Fibroblast of villous mesenchyme (primary cell): ENCODE results near the gene FAM151B. TPM values are rescaled to one million over a fixed set of nuclear protein-coding genes. Genes with fewer than 3 reads are reported as not detected.
"Not testable (repeated sequence)": the region's sequence is repeated elsewhere in the genome, so short reads cannot be mapped to it uniquely, and the experiment has no call there.

Experiments used
- DNase-seq: peaks from one replicate; pipeline ENCODE4 v3.0.0-alpha.2; 2010; ENCODE audit warnings: low read depth
- H3K4me3 ChIP-seq: 2 replicates; pipeline ENCODE4 v1.5.1; 2011; ENCODE audit warnings: low read depth, mild to moderate bottlenecking, low read length
- CTCF ChIP-seq: IDR thresholded peaks from 2 replicates; pipeline ENCODE4 v1.5.1; 2012; ENCODE audit warnings: low read depth, mild to moderate bottlenecking, low read length; ENCODE audit not compliant: insufficient read depth
- total RNA-seq: library from RNA; depleted of rRNA; stranded (reverse); fragments of >200 nt; gene quantifications from 2 replicates; pipeline ENCODE4 v1.2.3, GENCODE V29; 2012

FAM151B gene
- total RNA-seq, 1 donor = 8.6 TPM

- no peak overlapping the region for H3K4me3 ChIP-seq
- TF ChIP-seq CTCF = no peak
- DNase-seq = no peak
Measured at GRCh38 chr5:80579050-80579449, 91.2 kb downstream of the FAM151B start.

GRCh38 chr5:80580291-80580690, 92.4 kb downstream of the FAM151B start:
- not testable (repeated sequence) for DNase-seq, H3K4me3 ChIP-seq

GRCh38 chr5:80584770-80585169, 96.9 kb downstream of the FAM151B start:
- H3K4me3 ChIP-seq = no peak overlapping the region
- no peak for TF ChIP-seq CTCF
- no peak for DNase-seq

- no peak for DNase-seq
- H3K4me3 ChIP-seq = no peak overlapping the region
- TF ChIP-seq CTCF = no peak
Measured at GRCh38 chr5:80588858-80589540, 101.1 kb downstream of the FAM151B start.

GRCh38 chr5:80590766-80591165, 102.9 kb downstream of the FAM151B start:
- no peak for DNase-seq
- no peak for TF ChIP-seq CTCF

GRCh38 chr5:80591352-80591751, 103.5 kb downstream of the FAM151B start:
- no peak for TF ChIP-seq CTCF
- DNase-seq = no peak

More at GRCh38 chr5:80590766-80591165, 102.9 kb downstream of the FAM151B start:
- no peak overlapping the region for H3K4me3 ChIP-seq

GRCh38 chr5:80592105-80592504, 104.2 kb downstream of the FAM151B start:
- DNase-seq = no peak
- no peak overlapping the region for H3K4me3 ChIP-seq
- TF ChIP-seq CTCF = no peak

More at GRCh38 chr5:80591352-80591751, 103.5 kb downstream of the FAM151B start:
- H3K4me3 ChIP-seq = no peak overlapping the region

Other genes starting within 250 kb of the FAM151B start
- gene SERINC5, start 232.1 kb upstream of the FAM151B start, total RNA-seq = 13.8 and 15.5 TPM in 2 replicates
- gene SPZ1, start 168.1 kb upstream of the FAM151B start, total RNA-seq = not detected in 2 replicates
- 28.3 and 40.6 TPM in 2 replicates for gene ZFYVE16, start 80.0 kb upstream of the FAM151B start, total RNA-seq
- not detected in 2 replicates for gene ANKRD34B, start 82.2 kb downstream of the FAM151B start, total RNA-seq
- gene MSH3, start 166.6 kb downstream of the FAM151B start, total RNA-seq = 17.1 and 22.5 TPM in 2 replicates
- gene DHFR, start 166.9 kb downstream of the FAM151B start, total RNA-seq = 15.5 and 29.8 TPM in 2 replicates